ENCODE results near the gene STK40. TPM values are rescaled to one million over a fixed set of nuclear protein-coding genes. Genes with fewer than 3 reads are reported as not detected.

Gene STK40
- polyA plus RNA-seq, 2 of the 4 experiments (the other 2 are of a cell fraction), result 6.0 to 8.9 TPM

GRCh38 chr1:36411674-36412648 is 26.2 kb upstream of the STK40 start:
- ChIA-PET CTCF (interaction anchor here (0.6 to 6.8 kb wide), 5 partner anchors 8 to 145 kb away, joined by 3 to 37 read pairs (median 3); partner anchors contain the start of gene LSM10), POLR2A (no interaction called here)
- FAIRE-seq (no peak), ATAC-seq (peak in 1 of 2 experiments; percentile 74; a peak in 3 of 6 replicates), DNase-seq (ENCODE audit: low read depth in 1 of 2, low spot score in 1 of 2) (peak in 1 of 2 experiments; percentile 30)
- WGBS (ENCODE audit: missing lambda C conversion rate), result 44% methylated on average over 11 of the region's 11 CpGs
- H3K4me2 ChIP-seq, result no peak overlapping the region
- no peaks in the 10 kb centered on the region for H3K9me3 ChIP-seq
- H3K4me1 ChIP-seq, result no peaks in the 10 kb centered on the region
- TF ChIP-seq HDAC2 (IDR thresholded peaks at IDR 0.05), result no peak
- TF ChIP-seq REST (IDR thresholded peaks at IDR 0.05), result no peak
- no peak overlapping the region for H3K27ac ChIP-seq
- H3K4me3 ChIP-seq, result no peak overlapping the region

GRCh38 chr1:36408479-36408878 is 22.8 kb upstream of the STK40 start:
- no peak overlapping the region for H3K4me2 ChIP-seq
- no peaks in the 10 kb centered on the region for H3K4me1 ChIP-seq
- no peak for FAIRE-seq
- ChIA-PET POLR2A (interaction anchor here (0.9 kb wide), 1 partner anchor 56 kb away, joined by 3 read pairs; the partner anchor contains the start of gene MRPS15), CTCF (interaction anchor here (0.6 to 1.1 kb wide), 2 partner anchors 38 to 42 kb away, joined by 3 read pairs; partner anchors contain the start of gene OSCP1)
- no peak for ATAC-seq
- H3K9me3 ChIP-seq, result no peaks in the 10 kb centered on the region
- DNase-seq (ENCODE audit: low read depth in 1 of 2, low spot score in 1 of 2), result no peak
- WGBS (ENCODE audit: missing lambda C conversion rate), result 74% methylated on average over 2 of the region's 2 CpGs
- no peak for TF ChIP-seq BHLHE40 (IDR thresholded peaks at IDR 0.05; ENCODE audit: low read depth, low read length)
- TF ChIP-seq HOXA7 (CRISPR knock-in tag; IDR thresholded peaks at IDR 0.05), result no peak
- no peak for TF ChIP-seq NPAS2 (CRISPR knock-in tag; IDR thresholded peaks at IDR 0.05; ENCODE audit: borderline replicate concordance)
- no peak for TF ChIP-seq NR3C1 (IDR thresholded peaks at IDR 0.05)
- no peak for TF ChIP-seq PHF8 (IDR thresholded peaks at IDR 0.05; ENCODE audit: borderline replicate concordance, low read depth)
- no peak for TF ChIP-seq MYC (IDR thresholded peaks at IDR 0.05; ENCODE audit: borderline replicate concordance, low read length)
- TF ChIP-seq TFCP2L1 (CRISPR knock-in tag; IDR thresholded peaks at IDR 0.05), result no peak
- TF ChIP-seq HES2 (IDR thresholded peaks at IDR 0.05), result no peak
- TF ChIP-seq MAFK (IDR thresholded peaks at IDR 0.05; ENCODE audit: partially characterized antibody), result no peak
- no peak for TF ChIP-seq RNF2 (IDR thresholded peaks at IDR 0.05; ENCODE audit: borderline replicate concordance, low read depth)
- TF ChIP-seq ELK1 (IDR thresholded peaks at IDR 0.05; ENCODE audit: low read depth, low read length), result no peak
- no peak for TF ChIP-seq EP300 (IDR thresholded peaks at IDR 0.05)
- TF ChIP-seq FOSB (CRISPR knock-in tag; IDR thresholded peaks at IDR 0.05), result no peak
- no peak overlapping the region for H3K27ac ChIP-seq
- no peak overlapping the region for H3K4me3 ChIP-seq

- no peak overlapping the region for H3K27ac ChIP-seq
- FAIRE-seq (no peak), DNase-seq (ENCODE audit: low read depth in 1 of 2, low spot score in 1 of 2) (no peak), ATAC-seq (no peak)
- POLR2A ChIA-PET, result interaction anchor here (0.6 kb wide), 1 partner anchor 9 kb away, joined by 3 read pairs; the partner anchor contains the start of gene LSM10
- H3K9me3 ChIP-seq, result no peaks in the 10 kb centered on the region
- H3K4me3 ChIP-seq, result no peak overlapping the region
- H3K4me2 ChIP-seq, result no peak overlapping the region
- 79% methylated on average over 1 of the region's 1 CpG for WGBS (ENCODE audit: missing lambda C conversion rate)
- H3K4me1 ChIP-seq, result no peaks in the 10 kb centered on the region
- CTCF ChIA-PET, result interaction anchor here (1.1 kb wide), 1 partner anchor 8 kb away, joined by 4 read pairs; no protein-coding TSS in a partner anchor
- no peak for TF ChIP-seq ZFP36 (IDR thresholded peaks at IDR 0.05; ENCODE audit: borderline replicate concordance, partially characterized antibody)
- no peak for TF ChIP-seq GATA3 (IDR thresholded peaks at IDR 0.05; ENCODE audit: borderline replicate concordance)
- TF ChIP-seq JUNB (IDR thresholded peaks at IDR 0.05), result no peak
- no peak for TF ChIP-seq CHD2 (IDR thresholded peaks at IDR 0.05; ENCODE audit: low read length, partially characterized antibody)
- no peak for TF ChIP-seq HMGXB4 (CRISPR knock-in tag; IDR thresholded peaks at IDR 0.05; ENCODE audit: borderline replicate concordance)
- TF ChIP-seq NFE2L2 (conservative IDR thresholded peaks at IDR 0.05; ENCODE audit: low read length), result no peak
- no peak for TF ChIP-seq CBX2 (IDR thresholded peaks at IDR 0.05; ENCODE audit: borderline replicate concordance, low read depth)
- TF ChIP-seq POLR2A (IDR thresholded peaks at IDR 0.05; ENCODE audit: low read length), result no peak
- no peak for TF ChIP-seq CBX8 (IDR thresholded peaks at IDR 0.05)
- TF ChIP-seq SREBF2 (IDR thresholded peaks at IDR 0.05), result no peak
- no peak for TF ChIP-seq BHLHE40 (IDR thresholded peaks at IDR 0.05; ENCODE audit: low read depth, low read length)
- no peak for TF ChIP-seq CEBPB (IDR thresholded peaks at IDR 0.05)
Measured at GRCh38 chr1:36406440-36406839, 20.7 kb upstream of the STK40 start.

All from A549 (cell line).